DOHH2 (cell line): ENCODE measurements around the gene CTAG1B.
"Not testable (repeated sequence)": the region's sequence is repeated elsewhere in the genome, so short reads cannot be mapped to it uniquely, and the experiment has no call there.

Experiments
- EZH2phosphoT487 ChIP-seq: fragments of 200-600 bp; sonication (generic); IDR thresholded peaks from 2 replicates; pipeline ENCODE4 v1.6.1; 2017; ENCODE audit warnings: borderline replicate concordance, mild to moderate bottlenecking, antibody characterized with exemption, low read length, moderate library complexity, mixed read lengths
- TF ChIP-seq, protein P1 (sequence below): fragments of 200-600 bp; sonication (generic); IDR thresholded peaks from one replicate; pipeline ENCODE4 v1.5.1; 2014; ENCODE audit warnings: antibody characterized with exemption, mild to moderate bottlenecking, low read depth, low read length; ENCODE audit not compliant: poor library complexity, severe bottlenecking

DNA sequence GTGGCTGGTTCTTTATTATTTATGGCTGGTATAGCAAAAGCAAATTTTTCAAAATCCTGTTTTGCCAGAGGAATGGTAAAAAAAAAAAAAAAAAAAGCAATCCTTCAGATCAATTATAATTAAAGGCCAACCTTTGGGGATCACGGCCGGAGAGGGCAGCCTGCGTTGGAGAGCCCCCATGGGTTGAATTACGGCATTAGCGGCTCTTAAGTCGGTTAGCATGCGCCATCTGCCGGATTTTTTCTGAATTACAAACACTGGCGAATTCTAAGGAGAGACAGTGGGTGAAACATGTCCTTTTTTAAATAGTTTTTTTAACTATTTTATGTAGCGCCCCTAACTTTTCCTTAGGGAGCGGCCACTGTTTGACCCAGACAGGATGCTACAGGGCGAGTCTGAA is 5.5 kb downstream of the CTAG1B start:
- TF ChIP-seq, protein P1, sequence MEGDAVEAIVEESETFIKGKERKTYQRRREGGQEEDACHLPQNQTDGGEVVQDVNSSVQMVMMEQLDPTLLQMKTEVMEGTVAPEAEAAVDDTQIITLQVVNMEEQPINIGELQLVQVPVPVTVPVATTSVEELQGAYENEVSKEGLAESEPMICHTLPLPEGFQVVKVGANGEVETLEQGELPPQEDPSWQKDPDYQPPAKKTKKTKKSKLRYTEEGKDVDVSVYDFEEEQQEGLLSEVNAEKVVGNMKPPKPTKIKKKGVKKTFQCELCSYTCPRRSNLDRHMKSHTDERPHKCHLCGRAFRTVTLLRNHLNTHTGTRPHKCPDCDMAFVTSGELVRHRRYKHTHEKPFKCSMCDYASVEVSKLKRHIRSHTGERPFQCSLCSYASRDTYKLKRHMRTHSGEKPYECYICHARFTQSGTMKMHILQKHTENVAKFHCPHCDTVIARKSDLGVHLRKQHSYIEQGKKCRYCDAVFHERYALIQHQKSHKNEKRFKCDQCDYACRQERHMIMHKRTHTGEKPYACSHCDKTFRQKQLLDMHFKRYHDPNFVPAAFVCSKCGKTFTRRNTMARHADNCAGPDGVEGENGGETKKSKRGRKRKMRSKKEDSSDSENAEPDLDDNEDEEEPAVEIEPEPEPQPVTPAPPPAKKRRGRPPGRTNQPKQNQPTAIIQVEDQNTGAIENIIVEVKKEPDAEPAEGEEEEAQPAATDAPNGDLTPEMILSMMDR = not testable (repeated sequence)
- not testable (repeated sequence) for TF ChIP-seq EZH2phosphoT487
